Measurements from ENCODE around the gene NMB.
"Not testable (repeated sequence)": the region's sequence is repeated elsewhere in the genome, so short reads cannot be mapped to it uniquely, and the experiment has no call there.

Gene NMB, protein sequence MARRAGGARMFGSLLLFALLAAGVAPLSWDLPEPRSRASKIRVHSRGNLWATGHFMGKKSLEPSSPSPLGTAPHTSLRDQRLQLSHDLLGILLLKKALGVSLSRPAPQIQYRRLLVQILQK

DNA sequence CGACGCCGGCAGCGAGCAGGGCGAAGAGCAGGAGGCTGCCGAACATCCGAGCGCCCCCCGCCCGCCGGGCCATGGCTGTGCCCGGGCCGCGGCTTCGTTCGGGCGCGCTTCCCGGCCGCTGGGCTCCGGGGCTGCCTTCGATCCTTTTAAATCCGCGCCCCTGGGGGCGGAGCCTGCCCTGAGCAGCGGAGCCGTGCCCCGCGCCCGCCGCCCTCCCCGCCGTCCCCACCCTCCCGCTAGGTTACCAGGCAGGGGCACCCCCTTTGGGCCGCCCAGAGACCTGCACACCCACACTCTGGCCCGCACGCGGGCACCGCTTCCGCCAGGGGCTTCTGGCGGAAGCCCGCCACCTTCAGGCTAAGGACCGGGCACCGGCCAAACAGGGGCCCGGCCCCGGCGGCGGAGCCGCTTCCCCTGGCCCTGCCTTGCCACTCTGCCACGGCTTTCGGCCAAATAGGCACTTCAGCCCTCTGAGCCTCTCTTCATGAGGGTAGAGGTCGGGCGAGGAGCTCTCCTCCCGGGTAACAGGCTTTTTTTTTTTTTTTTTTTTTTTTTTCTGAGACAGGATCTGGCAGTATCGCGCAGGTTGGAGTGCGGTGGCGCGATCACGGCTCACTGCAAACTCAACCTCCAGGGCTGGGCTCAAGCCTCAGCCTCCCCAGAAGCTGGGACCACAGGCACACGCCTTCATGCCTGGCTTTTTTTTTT, at the start of gene NMB:
Gene NMB, minus strand, starts transcription at position 120 of the 708 bp plus-strand sequence. Its CDS starts 47 bp downstream, at position 73.
- peak; percentile 40 for DNase-seq

DNA sequence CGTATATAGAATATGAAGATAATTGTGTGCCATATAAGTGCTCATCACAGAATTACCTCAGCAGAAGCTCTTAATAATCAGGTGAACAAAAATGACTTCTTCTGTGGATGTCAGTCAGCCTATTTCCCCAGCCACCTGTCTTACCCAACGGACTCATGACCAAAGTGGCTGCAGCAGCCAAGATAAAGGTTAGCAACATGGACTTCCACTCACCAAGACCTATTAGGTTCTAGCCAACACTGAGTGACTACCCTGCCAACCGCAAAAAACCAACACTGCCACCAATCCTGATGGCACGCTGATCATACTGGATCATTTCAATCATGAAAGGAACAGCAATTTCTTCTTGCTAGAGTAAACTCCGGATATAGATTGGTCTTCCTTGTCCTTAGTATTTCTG, 45.8 kb upstream of the NMB start:
- no peak for DNase-seq

DNA sequence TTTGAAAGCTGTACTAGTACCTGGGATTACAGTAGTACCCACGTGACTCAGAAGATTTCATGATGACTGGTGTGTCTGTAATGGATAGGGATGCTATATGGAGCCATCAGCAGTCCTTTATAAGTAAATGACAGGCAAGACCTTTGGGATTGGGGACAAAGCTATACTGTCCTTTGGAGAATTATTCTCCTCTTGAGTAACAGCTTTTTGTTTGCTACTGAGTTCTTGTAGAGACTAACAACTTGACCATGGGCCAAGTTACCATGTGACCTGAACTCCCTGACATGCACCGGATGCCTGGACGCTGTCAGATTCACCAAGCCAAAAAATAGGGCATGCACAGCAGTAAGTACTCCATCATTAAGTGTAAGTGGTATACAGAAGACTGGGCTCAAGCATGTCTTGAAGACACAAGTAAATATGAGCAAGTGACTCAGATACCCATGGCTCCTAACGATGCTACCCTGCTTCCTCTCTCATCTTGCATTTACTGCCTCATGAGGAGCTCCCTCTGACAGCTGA, 45.0 kb upstream of the NMB start:
- DNase-seq: no peak

DNA sequence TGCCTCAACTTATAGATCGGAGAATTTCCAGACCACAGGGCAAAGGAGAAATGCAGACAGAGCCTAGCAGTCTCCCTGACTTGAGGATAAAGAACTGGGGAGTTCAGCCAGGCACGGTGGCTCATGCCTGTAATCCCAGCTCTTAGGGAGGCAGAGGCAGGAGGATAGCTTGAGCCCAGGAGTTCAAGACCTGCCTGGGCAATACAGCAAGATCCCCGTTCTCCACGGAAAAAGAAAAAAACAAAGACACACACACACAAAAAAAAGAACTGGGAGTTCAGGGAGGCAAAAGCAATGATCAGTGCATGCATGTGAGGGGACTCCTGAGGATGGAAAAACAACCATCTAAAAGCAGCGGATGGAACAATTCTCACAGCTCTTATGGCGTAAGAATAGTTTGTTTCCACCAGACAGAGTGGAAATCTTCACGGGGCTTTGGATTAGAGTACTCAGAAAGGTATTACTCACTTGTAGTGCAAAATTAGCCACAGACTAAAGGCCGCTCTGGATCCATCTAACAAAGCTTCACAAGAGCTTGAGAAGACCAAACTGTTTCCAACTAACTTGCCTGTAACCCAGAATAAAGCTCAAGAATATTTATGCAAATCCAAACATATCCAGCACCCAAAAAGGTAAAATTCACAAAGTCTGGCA, 41.7 kb upstream of the NMB start:
- DNase-seq: no peak

DNA sequence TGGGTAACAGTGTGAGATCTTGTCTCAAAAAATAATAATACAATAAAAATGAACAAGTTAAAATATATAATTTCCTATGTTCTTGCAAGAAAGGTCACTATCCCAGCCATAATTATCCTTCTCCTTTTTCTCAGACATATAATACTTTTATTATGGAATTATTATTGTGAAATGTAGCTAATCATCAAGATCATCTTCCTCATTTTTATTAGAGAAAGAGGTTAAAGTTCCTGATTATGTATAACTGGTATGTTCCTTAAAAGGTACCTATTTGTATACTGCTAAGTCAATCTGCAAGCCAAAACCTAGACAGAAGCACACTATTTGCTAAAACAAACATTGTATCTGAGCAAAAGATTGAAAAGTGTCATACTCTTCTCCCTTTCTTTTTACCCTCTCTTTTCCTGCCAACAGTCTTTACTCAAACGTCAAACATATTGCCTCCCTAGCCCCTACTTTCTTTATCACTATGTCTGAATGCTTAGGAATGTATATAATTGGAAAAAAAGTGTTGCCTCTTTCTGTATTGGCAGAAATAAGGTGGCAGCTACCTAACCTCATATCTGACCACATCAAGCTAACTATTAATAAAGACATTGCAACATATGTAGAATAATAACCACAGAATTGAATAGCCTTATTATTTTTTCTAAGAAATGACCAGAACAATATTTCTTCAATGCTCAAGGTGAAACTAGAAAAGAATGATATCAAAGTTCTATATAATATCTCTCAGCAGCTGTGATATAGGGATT, 39.4 kb upstream of the NMB start:
- no peak for DNase-seq

DNA sequence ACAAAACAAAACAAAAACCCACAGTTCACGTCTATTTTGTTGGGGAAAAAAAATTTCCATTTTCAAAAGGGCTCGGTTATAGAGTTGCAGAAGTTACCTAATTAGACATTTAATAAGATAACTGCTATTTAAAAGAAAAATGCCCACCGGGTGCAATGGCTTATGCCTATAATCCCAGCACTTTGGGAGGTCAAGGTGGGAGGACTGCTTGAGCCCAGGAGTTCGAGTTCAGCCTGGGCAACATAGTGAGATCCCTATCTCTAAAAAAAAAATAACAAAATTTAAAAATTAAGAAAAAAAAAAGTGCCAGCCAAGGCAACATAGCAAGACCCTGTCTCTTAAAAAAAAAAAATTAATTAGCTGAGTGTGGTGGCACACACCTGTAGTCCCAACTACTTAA, 38.8 kb upstream of the NMB start:
- no peak for DNase-seq

DNA sequence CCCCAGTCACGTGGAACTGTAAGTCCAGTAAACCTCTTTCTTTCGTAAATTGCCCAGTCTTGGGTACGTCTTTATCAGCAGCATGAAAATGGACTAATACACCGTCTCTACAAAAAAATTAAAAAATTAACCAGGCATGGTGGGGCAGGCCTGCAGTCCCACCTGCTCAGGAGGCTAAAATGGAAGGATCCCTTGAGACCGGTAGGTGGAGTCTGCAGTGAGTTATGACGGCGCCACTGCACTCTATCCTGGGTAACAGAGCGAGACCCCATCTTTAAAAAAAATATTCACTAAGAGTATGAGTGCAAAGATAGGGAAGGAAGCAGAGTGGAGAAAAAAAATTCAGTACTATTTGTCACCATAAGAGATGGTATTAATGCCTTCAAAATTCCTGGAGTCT, 32.3 kb upstream of the NMB start:
- no peak for DNase-seq

DNA sequence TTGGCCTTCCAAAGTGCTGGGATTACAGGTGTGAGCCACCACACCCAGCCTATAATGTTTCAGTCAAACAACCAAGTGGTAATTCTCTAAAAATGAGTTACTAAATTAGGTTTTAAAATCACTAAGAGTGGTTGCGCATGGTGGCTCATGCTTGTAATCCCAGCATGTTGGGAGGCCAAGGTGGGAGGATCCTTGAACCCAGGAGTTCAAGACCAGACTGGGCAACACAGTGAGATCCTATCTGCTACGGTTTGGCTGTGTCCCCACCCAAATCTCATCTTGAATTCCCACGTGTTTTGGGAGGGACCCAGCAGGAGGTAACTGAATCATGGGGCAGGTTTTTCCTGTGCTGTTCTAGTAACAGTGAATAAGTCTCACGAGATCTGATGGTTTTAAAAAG, 31.9 kb upstream of the NMB start:
- DNase-seq: no peak

DNA sequence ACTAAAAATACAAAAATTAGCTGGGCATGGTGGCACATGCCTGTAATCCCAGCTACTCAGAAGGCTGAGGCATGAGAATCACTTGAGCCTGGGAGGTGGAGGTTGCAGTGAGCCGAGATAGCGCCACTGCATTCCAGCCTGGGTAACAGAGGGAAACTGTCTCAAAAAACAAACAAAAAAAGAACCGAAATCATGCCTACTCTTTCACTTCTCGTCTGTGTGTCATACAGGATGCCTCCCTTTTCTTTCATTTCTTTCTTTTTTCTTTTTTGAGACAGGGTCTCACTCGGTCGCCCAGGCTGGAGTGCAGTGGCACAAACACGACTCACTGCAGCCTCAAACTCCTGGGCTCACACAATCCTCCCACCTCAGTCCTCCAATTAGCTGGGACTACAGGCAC, 28.4 kb upstream of the NMB start:
- not testable (repeated sequence) for DNase-seq

DNA sequence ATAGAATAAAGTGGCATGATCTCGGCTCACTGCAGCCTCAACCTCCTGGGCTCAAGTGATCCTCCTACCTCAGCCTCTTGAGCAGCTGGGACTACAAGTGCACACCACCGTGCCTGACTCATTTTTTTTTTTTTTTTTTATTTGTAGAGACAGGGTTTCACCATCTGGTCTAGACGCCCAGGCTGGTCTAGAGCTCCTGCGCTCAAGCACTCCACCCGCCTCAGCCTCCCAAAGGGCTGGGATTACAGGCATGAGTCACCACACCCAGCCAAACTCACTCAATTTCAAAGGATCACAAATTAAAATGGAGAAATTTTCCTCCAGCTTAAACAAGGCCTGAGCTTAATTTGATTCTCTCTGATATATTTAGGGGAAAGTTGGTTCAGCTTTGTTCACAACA, 27.3 kb upstream of the NMB start:
- DNase-seq: no peak

DNA sequence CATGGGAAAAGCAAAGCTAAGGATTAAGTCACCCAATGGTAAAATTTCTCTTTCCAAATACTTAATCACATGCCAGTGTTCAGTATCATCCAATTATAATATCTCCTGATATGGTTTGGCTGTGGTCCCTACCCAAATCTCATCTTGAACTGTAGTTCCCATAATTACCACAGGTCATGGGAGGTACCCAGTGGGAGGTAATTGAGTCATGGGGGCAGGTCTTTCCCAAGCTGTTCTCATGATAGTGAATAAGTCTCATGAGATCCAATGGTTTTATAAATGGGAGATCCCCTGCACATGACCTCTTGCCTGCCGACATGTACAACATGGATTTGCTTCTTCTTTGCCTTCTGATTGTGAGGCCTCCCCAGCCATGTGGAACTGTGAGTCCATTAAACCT, 26.1 kb upstream of the NMB start:
- DNase-seq: no peak

DNA sequence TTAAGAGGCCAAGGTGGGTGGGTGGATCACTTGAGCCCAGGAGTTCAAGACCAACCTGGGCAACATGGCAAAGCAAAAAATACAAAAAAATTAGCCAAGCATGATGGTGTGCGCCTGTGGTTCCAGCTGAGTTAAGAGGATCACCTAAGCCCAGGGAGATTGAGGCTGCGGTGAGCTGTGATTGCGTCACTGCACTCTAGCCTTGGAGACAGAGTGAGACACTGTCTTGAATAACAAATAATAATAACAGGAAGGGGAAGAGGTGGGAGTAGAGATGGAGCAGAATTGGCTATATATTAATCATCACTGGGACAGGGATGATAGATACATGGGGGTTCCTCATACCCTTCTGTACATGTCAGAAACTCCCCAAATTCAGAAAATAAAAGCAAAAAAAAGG, 23.8 kb upstream of the NMB start:
- DNase-seq: no peak

DNA sequence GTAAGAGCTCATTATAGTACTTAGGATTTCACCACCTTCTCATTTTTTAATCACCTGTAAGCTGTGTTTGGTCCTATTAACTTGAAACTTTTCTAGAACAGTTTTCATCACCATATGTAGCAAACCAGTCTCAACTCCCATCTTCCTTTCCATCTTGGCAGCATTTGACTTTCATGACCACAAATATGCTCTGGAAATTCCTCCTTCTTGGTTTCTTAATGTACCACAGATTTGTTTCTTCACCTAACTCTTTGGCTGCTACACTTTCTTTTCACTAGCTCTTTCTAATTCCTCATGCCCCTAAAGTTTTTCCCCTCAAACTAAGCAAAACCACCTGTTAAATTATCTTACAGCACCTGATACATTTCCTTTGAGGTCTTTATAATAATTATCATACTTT, 13.2 kb upstream of the NMB start:
- no peak for DNase-seq

DNA sequence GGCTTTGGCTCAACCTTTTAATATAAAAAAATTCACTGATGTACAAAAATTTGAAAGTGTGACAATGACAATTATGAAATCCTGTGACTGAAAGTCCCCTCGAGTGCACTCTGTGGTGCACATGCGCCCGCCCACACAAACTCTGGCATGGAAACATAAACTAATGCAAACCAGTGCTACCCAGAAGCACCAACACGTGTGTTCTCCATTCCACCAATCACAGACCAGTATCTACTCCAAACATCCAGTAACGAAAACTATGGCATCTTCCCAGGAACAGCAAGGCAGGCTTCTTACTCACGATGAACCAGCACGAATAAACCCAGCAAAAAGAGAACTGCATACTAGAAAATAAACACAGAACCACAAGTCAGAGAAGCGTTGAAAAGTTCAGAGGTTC, 11.7 kb upstream of the NMB start:
- no peak for DNase-seq

DNA sequence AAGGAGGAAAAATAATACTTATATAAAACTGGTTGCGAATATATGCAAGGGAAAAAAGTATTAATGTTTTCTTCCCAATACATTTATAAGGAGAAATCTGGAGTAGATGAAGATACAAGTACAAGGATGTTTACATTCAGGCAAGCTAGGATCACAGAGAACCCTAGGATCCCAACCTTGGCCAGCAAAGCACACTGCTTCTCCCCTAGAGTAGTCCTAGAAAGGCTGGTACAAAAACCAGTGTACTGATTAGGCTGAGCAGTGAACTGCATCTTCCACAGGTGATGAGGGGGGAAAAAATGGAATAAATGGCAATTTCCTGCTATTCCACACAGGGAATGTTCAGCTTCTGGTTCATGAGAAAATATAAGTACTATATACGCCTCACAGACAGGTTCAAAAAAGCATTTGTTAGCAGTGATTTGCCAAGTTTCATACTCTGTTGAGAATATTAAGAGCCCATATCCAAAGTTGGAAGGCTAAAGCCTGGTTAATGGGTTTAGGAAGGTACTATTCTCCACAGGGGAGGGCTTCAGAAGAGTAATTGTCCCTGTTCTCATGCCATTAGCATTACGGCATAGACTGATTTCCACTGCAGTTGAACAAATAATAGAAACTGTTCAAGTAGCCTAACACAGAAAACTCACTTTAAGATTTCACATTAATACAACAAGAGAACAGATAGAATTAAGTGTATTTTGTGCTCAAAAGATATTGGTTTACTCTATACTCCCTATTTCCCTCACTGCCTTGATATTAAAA, 10.4 kb upstream of the NMB start:
- no peak for DNase-seq

DNA sequence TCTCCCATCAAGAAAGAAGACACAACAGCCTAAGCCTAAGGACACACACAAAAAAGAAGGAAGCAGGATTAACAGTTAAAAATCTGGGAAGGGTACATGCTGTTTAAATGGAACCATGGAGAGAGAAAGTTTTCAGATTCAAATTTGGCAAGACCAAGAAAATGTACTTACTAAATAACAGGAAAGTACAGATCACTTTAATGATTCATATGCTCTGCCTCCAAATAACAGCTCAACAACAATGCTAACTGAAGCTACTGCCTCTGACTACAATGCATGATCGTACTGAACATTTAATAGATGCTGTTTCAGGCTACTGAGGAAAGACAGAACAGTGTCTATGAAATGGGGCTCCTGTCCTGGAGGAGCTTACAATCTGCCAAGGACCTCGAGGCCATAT, 8.4 kb upstream of the NMB start:
- DNase-seq: no peak

DNA sequence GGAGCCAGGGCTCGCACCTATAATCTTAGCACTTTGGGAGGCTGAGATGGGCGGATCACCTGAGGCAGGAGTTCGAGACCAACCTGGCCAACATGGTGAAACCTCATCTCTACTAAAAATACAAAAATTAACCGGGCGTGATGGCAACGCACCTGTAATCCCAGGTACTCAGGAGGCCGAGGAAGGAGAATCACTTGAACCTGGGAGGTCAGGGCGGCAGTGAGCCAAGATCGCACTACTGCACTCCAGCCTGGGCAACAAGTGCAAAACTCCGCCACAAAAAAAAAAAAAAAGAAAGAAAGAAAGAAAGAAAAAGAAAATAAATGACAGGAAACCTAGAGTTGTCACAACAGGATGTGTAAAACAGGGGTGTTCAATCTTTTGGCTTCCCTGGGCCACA, 3.0 kb upstream of the NMB start:
- DNase-seq: no peak

DNA sequence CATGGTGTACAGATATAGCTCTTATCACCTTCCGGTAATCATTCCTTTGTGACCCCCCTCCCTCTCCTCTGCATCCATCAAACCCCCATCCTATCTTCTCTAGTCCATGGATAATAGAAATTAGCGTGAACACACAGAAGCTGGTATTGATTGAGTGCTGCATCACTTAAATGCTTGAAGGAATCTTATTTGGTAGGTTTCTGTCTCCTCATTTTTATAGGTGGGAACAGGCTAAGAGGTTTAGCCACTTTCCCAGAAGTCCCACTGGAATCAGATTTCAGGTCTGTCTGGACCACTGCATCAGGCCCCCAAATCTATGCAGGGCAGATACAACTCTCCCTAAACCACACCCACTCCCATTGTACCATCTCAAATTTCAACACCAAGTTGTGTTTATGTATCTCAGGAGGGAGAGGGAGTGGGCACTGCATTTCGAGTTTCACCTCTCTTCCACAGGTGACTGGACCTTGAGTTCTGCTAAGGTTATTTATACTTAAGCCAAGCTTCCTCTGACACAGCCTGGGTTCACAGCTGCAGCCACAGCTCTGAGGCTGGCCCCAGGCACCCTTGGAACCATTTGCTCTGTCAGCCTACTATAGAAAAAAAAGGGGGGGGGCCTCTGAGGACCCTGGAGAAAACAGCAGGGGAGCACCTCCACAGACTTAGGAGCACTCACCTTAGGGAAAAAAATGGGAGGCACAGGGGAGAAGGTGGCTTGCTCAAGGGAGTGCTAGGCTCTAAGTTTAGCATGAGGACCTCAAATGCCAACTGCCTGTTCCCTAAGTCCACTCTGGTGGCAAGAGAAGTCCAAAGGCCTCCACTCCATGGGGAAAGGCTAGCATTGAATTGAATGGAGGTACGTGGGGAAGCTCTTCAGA, 2.1 kb upstream of the NMB start:
- no peak for DNase-seq

DNA sequence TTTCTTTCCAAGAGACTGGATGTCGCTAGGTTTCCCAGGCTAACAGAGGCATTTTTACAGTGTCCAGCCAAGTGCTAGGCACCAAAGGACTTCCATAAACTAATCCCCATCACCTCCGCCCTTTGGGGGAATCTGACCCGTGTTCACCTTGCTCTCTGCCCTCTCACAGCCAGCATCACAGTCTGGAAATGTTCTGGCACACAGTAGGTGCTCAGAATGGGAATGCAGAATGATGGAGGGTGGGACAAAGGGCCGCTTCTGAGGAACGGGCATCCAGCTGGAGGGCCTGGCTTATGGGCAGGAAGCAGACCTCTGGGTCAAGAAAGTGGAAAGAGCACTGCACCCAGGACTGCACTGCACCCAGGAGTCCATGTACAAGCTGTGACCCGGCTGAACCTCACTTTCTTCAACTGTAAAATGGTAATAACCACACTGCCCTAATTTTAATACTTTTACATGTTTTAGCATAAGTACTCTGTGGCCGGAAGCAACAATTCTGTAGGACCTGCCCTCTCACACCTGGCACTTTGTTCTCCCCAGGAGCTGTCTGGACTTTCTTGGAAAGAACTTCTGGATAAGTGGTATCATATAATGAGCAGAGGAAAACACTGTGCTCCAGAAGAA, 901 bp upstream of the NMB start:
- DNase-seq: no peak

DNA sequence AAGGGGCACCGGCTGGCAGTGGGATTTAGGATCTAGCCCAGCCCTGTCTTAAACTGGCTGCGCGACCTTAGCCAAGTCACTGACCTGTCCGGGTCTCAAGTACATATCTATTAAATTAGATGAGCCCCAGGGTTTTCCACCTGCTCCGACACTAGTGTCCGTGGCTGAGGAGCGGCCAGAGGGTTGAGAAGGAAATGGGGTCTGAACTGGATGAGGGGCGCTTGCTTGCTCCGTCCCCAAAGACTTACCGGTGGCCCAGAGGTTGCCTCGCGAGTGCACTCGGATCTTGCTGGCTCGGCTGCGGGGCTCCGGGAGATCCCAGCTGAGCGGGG, 285 bp downstream of the NMB start:
- DNase-seq: no peak

DNA sequence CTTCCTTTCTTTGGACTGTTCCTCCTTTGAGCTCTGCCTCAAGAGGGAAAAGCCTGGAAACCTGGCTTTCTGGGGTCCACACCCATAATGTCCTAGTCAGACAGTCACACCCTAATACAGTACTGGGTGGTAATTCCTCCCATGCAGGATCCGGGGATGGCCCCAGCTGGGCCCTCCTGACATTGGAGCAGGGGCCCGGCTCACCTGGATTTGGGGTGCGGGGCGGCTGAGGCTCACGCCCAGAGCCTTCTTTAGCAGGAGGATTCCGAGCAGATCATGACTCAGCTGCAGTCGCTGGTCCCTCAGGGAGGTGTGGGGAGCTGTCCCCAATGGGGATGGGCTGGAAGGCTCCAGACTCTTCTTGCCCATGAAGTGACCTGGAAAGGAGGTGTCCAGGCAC, 1.0 kb downstream of the NMB start:
- DNase-seq: no peak

Data from NCI-H2227 treated with DMSO at 0.1 percent for 48 hours (cell line).